ENCODE data around the gene DLK1. TPM values are rescaled to one million over a fixed set of nuclear protein-coding genes. Genes with fewer than 3 reads are reported as not detected.

DLK1 gene
- total and polyA plus RNA-seq, 8 donors: 0.05 to 24.6 (median 3.5) TPM; not detected in 4

DNA sequence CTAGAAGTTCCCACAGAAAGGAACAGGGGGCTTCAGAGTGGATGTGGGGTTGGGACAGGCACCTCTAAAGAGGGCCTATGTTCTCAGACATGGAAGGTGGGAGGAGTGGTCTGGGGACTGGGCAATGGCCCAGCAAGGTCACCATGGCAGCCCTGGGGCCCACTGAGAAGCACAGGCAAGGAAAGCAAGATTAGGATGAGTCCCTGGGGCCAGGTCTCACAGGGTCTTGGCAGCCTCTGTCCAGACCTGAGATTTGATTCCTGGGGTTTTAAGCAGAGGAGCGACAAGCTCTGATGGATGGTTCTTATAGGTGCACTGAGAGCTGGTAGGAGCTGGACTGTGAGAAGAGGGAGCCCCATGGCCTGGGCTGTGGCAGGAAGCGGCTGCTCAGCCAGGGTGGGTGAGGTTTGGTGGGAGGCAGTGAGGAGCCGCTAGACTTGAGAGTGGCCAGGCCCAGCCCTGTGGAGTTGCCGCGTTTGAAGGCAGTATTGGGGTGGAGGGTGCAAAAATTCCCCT lies 44.0 kb downstream of the DLK1 start:
- DNase-seq: no peak

DNA sequence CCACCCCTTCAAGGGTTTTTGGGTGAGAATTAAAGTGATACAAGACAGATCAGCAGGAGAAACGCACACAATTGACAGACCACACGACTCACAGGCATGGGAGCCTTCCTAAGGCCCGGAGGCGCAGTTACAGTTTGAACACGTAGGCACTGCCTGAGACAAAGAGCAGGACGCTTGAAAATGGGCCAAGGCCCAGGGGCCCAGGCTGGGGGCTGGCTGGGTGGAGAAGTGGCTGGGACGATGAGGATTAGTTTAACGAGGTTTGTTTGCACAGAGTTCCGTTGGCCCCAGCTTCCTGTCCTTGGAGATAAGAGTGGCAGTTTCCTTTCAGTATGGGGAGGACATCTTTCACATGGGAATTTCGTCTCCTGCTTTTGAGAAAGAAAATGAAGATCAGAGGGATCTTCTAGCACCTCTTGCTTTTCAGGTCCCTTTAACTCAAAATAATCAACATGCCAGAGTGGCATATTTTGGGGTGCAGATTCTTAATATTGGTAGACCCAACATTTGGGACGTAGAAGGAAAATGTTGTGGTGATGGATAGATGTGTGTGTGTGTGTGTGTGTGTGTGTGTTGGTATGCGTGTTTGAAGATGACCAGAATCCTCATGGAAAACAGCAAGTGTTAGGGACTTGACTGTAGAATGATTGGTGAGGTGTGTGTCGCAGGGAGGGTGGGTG lies 44.6 kb downstream of the DLK1 start:
- H3K4me1 ChIP-seq: peaks cover 0 to 8% (median 0%) of the 10 kb centered on the region in 4 donors
- no peak overlapping the region for H3K27ac ChIP-seq
- DNase-seq: no peak
- H3K9me3 ChIP-seq: peaks cover 0 to 10% (median 4%) of the 10 kb centered on the region in 4 donors
- TF ChIP-seq, protein P1, sequence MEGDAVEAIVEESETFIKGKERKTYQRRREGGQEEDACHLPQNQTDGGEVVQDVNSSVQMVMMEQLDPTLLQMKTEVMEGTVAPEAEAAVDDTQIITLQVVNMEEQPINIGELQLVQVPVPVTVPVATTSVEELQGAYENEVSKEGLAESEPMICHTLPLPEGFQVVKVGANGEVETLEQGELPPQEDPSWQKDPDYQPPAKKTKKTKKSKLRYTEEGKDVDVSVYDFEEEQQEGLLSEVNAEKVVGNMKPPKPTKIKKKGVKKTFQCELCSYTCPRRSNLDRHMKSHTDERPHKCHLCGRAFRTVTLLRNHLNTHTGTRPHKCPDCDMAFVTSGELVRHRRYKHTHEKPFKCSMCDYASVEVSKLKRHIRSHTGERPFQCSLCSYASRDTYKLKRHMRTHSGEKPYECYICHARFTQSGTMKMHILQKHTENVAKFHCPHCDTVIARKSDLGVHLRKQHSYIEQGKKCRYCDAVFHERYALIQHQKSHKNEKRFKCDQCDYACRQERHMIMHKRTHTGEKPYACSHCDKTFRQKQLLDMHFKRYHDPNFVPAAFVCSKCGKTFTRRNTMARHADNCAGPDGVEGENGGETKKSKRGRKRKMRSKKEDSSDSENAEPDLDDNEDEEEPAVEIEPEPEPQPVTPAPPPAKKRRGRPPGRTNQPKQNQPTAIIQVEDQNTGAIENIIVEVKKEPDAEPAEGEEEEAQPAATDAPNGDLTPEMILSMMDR (IDR thresholded peaks at IDR 0.05): no peak
- TF ChIP-seq POLR2A (IDR thresholded peaks at IDR 0.05) (no peak), EP300 (IDR thresholded peaks at IDR 0.05) (no peak), POLR2AphosphoS5 (IDR thresholded peaks at IDR 0.05) (no peak)
- H3K27me3 ChIP-seq: peaks cover 0 to 55% (median 4%) of the 10 kb centered on the region in 3 donors
- WGBS, 5 donors: 65 to 71% (median 67%) methylated on average over 13 of the region's 13 CpGs
- H3K4me3 ChIP-seq: no peak overlapping the region
- intact Hi-C loops (cut with DNase I; ENCODE audit: low total_unique reads): no loop called here
- no peaks in the 10 kb centered on the region for H3K36me3 ChIP-seq

More for the DNA sequence above, 44.0 kb downstream of the DLK1 start:
- intact Hi-C loops (cut with DNase I; ENCODE audit: low total_unique reads): no loop called here
- Histone ChIP-seq H3K27ac (no peak overlapping the region), H3K27me3 (peaks cover 0 to 49% (median 4%) of the 10 kb centered on the region in 3 donors), H3K4me1 (peaks cover 0 to 2% (median 0%) of the 10 kb centered on the region in 4 donors), H3K9me3 (peaks cover 0 to 10% (median 4%) of the 10 kb centered on the region in 4 donors), H3K4me3 (no peak overlapping the region), H3K36me3 (no peaks in the 10 kb centered on the region)
- no peak for TF ChIP-seq POLR2A (IDR thresholded peaks at IDR 0.05)
- TF ChIP-seq EP300 (IDR thresholded peaks at IDR 0.05): no peak
- TF ChIP-seq, protein P1 (IDR thresholded peaks at IDR 0.05): no peak
- TF ChIP-seq POLR2AphosphoS5 (IDR thresholded peaks at IDR 0.05): no peak
- 88 to 98% (median 92%) methylated on average over 5 of the region's 5 CpGs for WGBS, 5 donors

DNA sequence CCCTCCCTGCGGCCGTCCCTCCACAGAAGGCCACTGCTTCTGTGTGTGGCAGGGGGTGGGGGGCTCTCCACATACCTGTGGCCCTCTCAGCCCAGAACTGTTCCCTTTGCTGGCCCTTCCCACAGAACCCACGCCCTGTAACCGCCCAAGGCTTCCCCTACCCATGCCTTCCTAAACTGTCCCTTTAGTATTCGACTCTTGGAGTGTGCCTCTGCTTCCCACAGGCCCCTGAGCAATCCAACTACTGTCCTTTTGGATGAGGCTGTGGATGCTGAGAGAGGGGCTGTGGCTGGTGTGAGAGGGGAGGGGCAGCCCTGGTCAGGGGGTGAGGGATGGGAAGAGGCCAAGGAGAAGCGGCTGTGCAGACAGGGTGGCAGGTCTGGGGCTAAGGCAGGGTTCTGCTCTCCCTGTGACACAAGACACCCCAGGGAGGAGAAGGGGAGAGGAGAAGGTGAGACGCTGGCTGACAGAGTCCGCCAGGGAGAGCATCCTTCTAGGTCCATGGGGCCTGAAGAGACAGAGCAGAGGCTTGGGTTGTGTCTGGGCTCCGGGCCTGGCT lies 46.0 kb downstream of the DLK1 start:
- H3K27ac ChIP-seq: no peak overlapping the region
- TF ChIP-seq EP300 (IDR thresholded peaks at IDR 0.05) (no peak), POLR2A (IDR thresholded peaks at IDR 0.05) (no peak), POLR2AphosphoS5 (IDR thresholded peaks at IDR 0.05) (no peak)
- TF ChIP-seq, protein P1 (IDR thresholded peaks at IDR 0.05): no peak
- no peak for DNase-seq
- WGBS, 5 donors: 73 to 88% (median 77%) methylated on average over 5 to 9 of the region's 9 CpGs
- H3K4me3 ChIP-seq: no peak overlapping the region
- intact Hi-C loops (cut with DNase I; ENCODE audit: low total_unique reads): no loop called here
- peaks cover 0 to 10% (median 4%) of the 10 kb centered on the region in 4 donors for H3K9me3 ChIP-seq
- H3K36me3 ChIP-seq: no peaks in the 10 kb centered on the region
- peaks cover 0 to 55% (median 4%) of the 10 kb centered on the region in 3 donors for H3K27me3 ChIP-seq
- peaks cover 0 to 8% (median 0%) of the 10 kb centered on the region in 4 donors for H3K4me1 ChIP-seq

DNA sequence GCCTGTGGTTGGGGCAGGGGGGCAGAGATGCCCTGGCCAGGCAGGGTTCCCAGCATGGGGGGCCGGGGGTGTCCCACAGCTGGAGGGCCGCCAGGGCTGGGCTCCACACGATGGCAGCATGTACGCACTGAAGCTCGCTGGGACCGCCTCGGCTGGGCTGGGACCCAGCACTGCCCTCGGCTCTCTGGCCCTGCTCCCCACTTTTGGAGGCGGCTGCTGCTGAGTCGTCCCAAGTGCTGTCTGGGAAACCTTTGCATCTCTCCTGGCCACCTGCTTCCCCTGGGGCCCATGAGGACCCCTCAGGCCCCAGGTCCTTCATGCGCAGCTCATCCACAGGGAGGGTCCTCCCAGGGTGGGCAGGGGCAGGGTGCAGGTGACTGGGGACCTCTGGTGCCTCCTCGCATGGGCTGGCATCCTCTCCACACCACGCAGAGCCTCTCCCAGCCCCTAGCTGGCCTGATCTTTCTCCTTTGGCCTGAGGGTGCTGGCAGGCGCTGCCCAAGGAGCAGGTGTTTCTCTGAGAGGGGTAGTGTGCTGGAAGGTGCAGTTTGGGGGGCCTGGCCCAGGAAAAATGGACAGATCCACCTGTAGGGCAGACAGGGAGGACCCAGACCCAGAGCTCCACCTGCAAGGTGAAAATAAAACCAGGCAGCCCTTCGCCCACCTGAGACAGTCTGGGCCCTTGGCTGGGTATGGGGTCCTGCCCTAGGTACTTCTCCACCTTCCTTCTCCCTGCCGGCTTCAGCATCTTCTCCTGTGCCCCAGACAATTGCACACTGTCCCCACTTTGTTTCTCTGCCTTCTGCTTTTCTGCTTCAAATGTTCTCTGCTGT lies 46.9 kb downstream of the DLK1 start:
- H3K4me3 ChIP-seq: no peak overlapping the region
- H3K27me3 ChIP-seq: peaks cover 0 to 50% (median 3%) of the 10 kb centered on the region in 3 donors
- peak in 1 of 2 donors; percentile 14 for DNase-seq
- peaks cover 0 to 10% (median 4%) of the 10 kb centered on the region in 4 donors for H3K9me3 ChIP-seq
- TF ChIP-seq POLR2A (IDR thresholded peaks at IDR 0.05): no peak
- no peak for TF ChIP-seq EP300 (IDR thresholded peaks at IDR 0.05)
- TF ChIP-seq, protein P1 (IDR thresholded peaks at IDR 0.05): no peak
- TF ChIP-seq POLR2AphosphoS5 (IDR thresholded peaks at IDR 0.05): no peak
- no peaks in the 10 kb centered on the region for H3K36me3 ChIP-seq
- intact Hi-C loops (cut with DNase I; ENCODE audit: low total_unique reads): no loop called here
- H3K4me1 ChIP-seq: peaks cover 0 to 8% (median 0%) of the 10 kb centered on the region in 4 donors
- 81 to 93% (median 82%) methylated on average over 4 to 16 of the region's 16 CpGs for WGBS, 5 donors
- H3K27ac ChIP-seq: no peak overlapping the region
